OCI-LY3 (cell line): ENCODE results near the gene RASD1.

Experiments used
- H2AFZ ChIP-seq: fragments of 200-600, 300-600 bp; shearing (Covaris generic); 2 replicates; pipeline ENCODE4 v1.6.0; 2014; ENCODE audit warnings: antibody characterized with exemption, low read depth, low read length
- H3K27ac ChIP-seq: fragments of 200-600, 300-600 bp; sonication (generic); 2 replicates; pipeline ENCODE4 v1.5.1; 2014; ENCODE audit warnings: mild to moderate bottlenecking, low read length, moderate library complexity, mixed read lengths
- H3K27me3 ChIP-seq: fragments of 200-600, 300-600 bp; sonication (generic); 2 replicates; pipeline ENCODE4 v1.6.1; 2014; ENCODE audit warnings: low read depth, low read length, mixed read lengths
- H3K36me3 ChIP-seq: fragments of 200-600, 300-600 bp; sonication (generic); replicated peaks from 2 replicates; pipeline ENCODE3; 2014; ENCODE audit warnings: low read depth, low read length, mixed read lengths
- H3K4me1 ChIP-seq: fragments of 300-600, 200-600 bp; sonication (generic); 2 replicates; pipeline ENCODE4 v1.6.1; 2014; ENCODE audit warnings: low read length, mixed read lengths
- H3K4me2 ChIP-seq: fragments of 200-600, 300-600 bp; sonication (generic); 2 replicates; pipeline ENCODE4 v1.6.1; 2014; ENCODE audit warnings: low read length, mixed read lengths
- H3K4me3 ChIP-seq: fragments of 300-600, 200-600 bp; sonication (generic); 2 replicates; pipeline ENCODE4 v1.5.1; 2014; ENCODE audit warnings: antibody characterized with exemption, mild to moderate bottlenecking, low read length, moderate library complexity
- H3K79me2 ChIP-seq: fragments of 300-600, 200-600 bp; shearing (Covaris generic); 2 replicates; pipeline ENCODE4 v1.6.1; 2014; ENCODE audit warnings: mild to moderate bottlenecking, low read length, mixed read lengths
- H3K9ac ChIP-seq: fragments of 300-600, 200-600 bp; shearing (Covaris generic); 2 replicates; pipeline ENCODE4 v1.6.0; 2014; ENCODE audit warnings: mild to moderate bottlenecking, low read length, moderate library complexity
- H3K9me3 ChIP-seq: fragments of 200-600, 300-600 bp; shearing (Covaris generic); 2 replicates; pipeline ENCODE4 v1.6.1; 2014; ENCODE audit warnings: low read length, mixed read lengths; ENCODE audit not compliant: insufficient read depth
- H4K20me1 ChIP-seq: fragments of 200-600, 300-600 bp; sonication (generic); 2 replicates; pipeline ENCODE4 v1.6.1; 2016; ENCODE audit warnings: low read length, mixed read lengths; ENCODE audit not compliant: insufficient read depth
- CTCF ChIP-seq: fragments of 200-600, 300-600 bp; sonication (generic); IDR thresholded peaks from 2 replicates; pipeline ENCODE4 v1.5.1; 2014; ENCODE audit warnings: antibody characterized with exemption, low read length, low read depth
- EZH2phosphoT487 ChIP-seq: fragments of 200-600 bp; shearing (Covaris generic); IDR thresholded peaks from 2 replicates; pipeline ENCODE4 v1.6.1; 2018; ENCODE audit warnings: antibody characterized with exemption, mixed run types, low read depth

The RASD1 gene

GRCh38 chr17:17462048-17462824 lies 34.0 kb downstream of the RASD1 start:
- H3K4me3 ChIP-seq = no peak overlapping the region
- no peaks in the 10 kb centered on the region for H3K9me3 ChIP-seq
- no peaks in the 10 kb centered on the region for H3K4me1 ChIP-seq
- no peaks in the 10 kb centered on the region for H3K27me3 ChIP-seq
- no peak overlapping the region for H3K27ac ChIP-seq
- H2AFZ ChIP-seq = no peak overlapping the region
- no peaks in the 10 kb centered on the region for H4K20me1 ChIP-seq
- H3K4me2 ChIP-seq = no peak overlapping the region
- TF ChIP-seq CTCF (no peak), EZH2phosphoT487 (no peak)
- no peaks in the 10 kb centered on the region for H3K79me2 ChIP-seq
- H3K36me3 ChIP-seq = no peaks in the 10 kb centered on the region
- H3K9ac ChIP-seq = no peak overlapping the region

DNA sequence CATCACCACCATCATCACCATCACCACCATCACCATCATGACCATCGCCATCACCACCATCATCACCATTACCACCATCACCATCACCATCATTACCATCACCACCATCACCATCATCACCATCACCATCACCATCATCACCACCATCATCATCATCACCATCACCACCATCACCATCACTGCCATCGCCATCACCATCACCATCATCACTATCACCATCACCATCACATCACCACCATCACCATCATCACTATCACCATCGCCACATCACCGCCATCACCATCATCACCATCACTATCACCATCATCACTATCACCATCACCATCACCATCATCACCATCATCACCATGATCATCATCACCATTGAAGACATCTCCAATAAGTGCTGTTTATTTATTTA lies 36.2 kb downstream of the RASD1 start:
- no peaks in the 10 kb centered on the region for H3K36me3 ChIP-seq
- no peaks in the 10 kb centered on the region for H3K27me3 ChIP-seq
- no peak overlapping the region for H2AFZ ChIP-seq
- H4K20me1 ChIP-seq = no peaks in the 10 kb centered on the region
- no peaks in the 10 kb centered on the region for H3K79me2 ChIP-seq
- H3K4me3 ChIP-seq = no peak overlapping the region
- H3K27ac ChIP-seq = no peak overlapping the region
- TF ChIP-seq CTCF = no peak
- H3K9ac ChIP-seq = no peak overlapping the region
- no peaks in the 10 kb centered on the region for H3K9me3 ChIP-seq
- H3K4me2 ChIP-seq = no peak overlapping the region
- H3K4me1 ChIP-seq = no peaks in the 10 kb centered on the region

GRCh38 chr17:17457680-17458079 lies 38.5 kb downstream of the RASD1 start:
- Histone ChIP-seq H3K4me3 (no peak overlapping the region), H4K20me1 (no peaks in the 10 kb centered on the region), H3K4me2 (no peak overlapping the region), H3K9me3 (no peaks in the 10 kb centered on the region), H3K27ac (no peak overlapping the region), H3K9ac (no peak overlapping the region), H3K27me3 (no peaks in the 10 kb centered on the region), H3K36me3 (no peaks in the 10 kb centered on the region), H3K4me1 (no peaks in the 10 kb centered on the region), H2AFZ (no peak overlapping the region), H3K79me2 (no peaks in the 10 kb centered on the region)
- TF ChIP-seq CTCF (no peak), EZH2phosphoT487 (no peak)

DNA sequence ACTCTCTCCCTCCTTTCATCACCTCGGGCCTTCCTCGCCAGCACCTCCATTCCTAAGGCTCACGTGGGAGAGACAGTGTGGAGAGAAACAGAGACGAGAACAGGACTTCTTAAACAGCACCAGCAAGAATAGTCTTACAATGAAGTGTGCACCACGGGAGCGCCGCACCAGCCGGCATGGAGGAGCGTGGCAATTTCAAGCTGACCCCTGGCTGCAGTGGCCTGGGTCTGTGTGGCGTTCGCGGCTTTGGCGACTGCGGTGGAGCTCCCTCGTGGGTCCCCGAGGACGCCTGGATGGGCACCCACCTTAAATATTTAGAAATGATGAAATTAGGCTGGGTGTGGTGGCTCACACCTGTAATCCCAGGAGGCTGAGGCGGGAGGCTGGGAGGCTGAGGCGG lies 39.9 kb downstream of the RASD1 start:
- Histone ChIP-seq H3K36me3 (no peaks in the 10 kb centered on the region), H3K27ac (no peak overlapping the region), H3K79me2 (no peaks in the 10 kb centered on the region), H3K27me3 (no peaks in the 10 kb centered on the region), H2AFZ (no peak overlapping the region), H3K4me3 (no peak overlapping the region), H3K4me1 (no peaks in the 10 kb centered on the region), H3K9ac (no peak overlapping the region), H3K4me2 (no peak overlapping the region), H3K9me3 (no peaks in the 10 kb centered on the region), H4K20me1 (no peaks in the 10 kb centered on the region)
- TF ChIP-seq CTCF = no peak
- TF ChIP-seq EZH2phosphoT487 = no peak
